HepG2 (cell line): ENCODE results near the gene OSR1. TPM values are rescaled to one million over a fixed set of nuclear protein-coding genes. Genes with fewer than 3 reads are reported as not detected.
A peak's percentile ranks its signal among the peaks of the same experiment; 100 is the strongest.

Experiments
- ARID4A ChIP-seq: sonication (generic); formaldehyde crosslinking; IDR thresholded peaks from 2 replicates; pipeline ENCODE4 v1.5.0; 2020; ENCODE audit warnings: mild to moderate bottlenecking, missing genetic modification reagents, borderline replicate concordance
- ARNT ChIP-seq: fragments of 450-650 bp; IDR thresholded peaks from 2 replicates; pipeline ENCODE4 v1.6.1; 2017
- IRF2 ChIP-seq: IDR thresholded peaks from 2 replicates; pipeline ENCODE4 v1.6.1; 2018; ENCODE audit warnings: missing genetic modification reagents, missing compliant biosample characterization
- KDM6A ChIP-seq: IDR thresholded peaks from 2 replicates; pipeline ENCODE4 v1.6.1; 2016; ENCODE audit warnings: low read depth
- MTF2 ChIP-seq: sonication (generic); formaldehyde crosslinking; IDR thresholded peaks from 2 replicates; pipeline ENCODE4 v1.5.0; 2020; ENCODE audit warnings: missing genetic modification reagents, borderline replicate concordance
- REPIN1 ChIP-seq: sonication (generic); formaldehyde crosslinking; IDR thresholded peaks from 2 replicates; pipeline ENCODE4 v1.8.0; 2022; ENCODE audit warnings: missing genetic modification reagents, low read depth, mild to moderate bottlenecking, borderline replicate concordance
- SIN3A ChIP-seq: IDR thresholded peaks from 2 replicates; pipeline ENCODE4 v1.6.1; 2011; ENCODE audit warnings: low read depth, mild to moderate bottlenecking, control low read depth, low read length, borderline replicate concordance
- SMYD3 ChIP-seq: sonication (generic); formaldehyde crosslinking; IDR thresholded peaks from 2 replicates; pipeline ENCODE4 v1.8.1; 2023; ENCODE audit warnings: mild to moderate bottlenecking, missing genetic modification reagents
- TBL1XR1 ChIP-seq: fragments of 150-350 bp; IDR thresholded peaks from 2 replicates; pipeline ENCODE4 v1.6.1; 2014; ENCODE audit warnings: borderline replicate concordance, low read length; ENCODE audit not compliant: partially characterized antibody
- TGIF2 ChIP-seq: IDR thresholded peaks from 2 replicates; pipeline ENCODE4 v1.6.1; 2016; ENCODE audit warnings: control low read depth, missing compliant biosample characterization
- ZNF138 ChIP-seq: sonication (generic); formaldehyde crosslinking; IDR thresholded peaks from 2 replicates; pipeline ENCODE4 v1.5.0; 2020; ENCODE audit warnings: mild to moderate bottlenecking, low read depth, missing genetic modification reagents
- ZNF207 ChIP-seq: fragments of 450-650 bp; IDR thresholded peaks from 2 replicates; pipeline ENCODE4 v1.6.1; 2016; ENCODE audit warnings: antibody characterized with exemption, borderline replicate concordance
- ZNF256 ChIP-seq: sonication (generic); formaldehyde crosslinking; conservative IDR thresholded peaks from 2 replicates; pipeline ENCODE4 v1.4.0; 2020; ENCODE audit warnings: missing genetic modification reagents
- ZNF501 ChIP-seq: sonication (generic); formaldehyde crosslinking; IDR thresholded peaks from 2 replicates; pipeline ENCODE4 v1.5.1; 2020; ENCODE audit warnings: mild to moderate bottlenecking, moderate library complexity, missing genetic modification reagents
- ZNF558 ChIP-seq: sonication (generic); formaldehyde crosslinking; IDR thresholded peaks from 2 replicates; pipeline ENCODE4 v1.9.0; 2022; ENCODE audit warnings: mild to moderate bottlenecking, missing genetic modification reagents, borderline replicate concordance
- ZNF773 ChIP-seq: sonication (generic); formaldehyde crosslinking; IDR thresholded peaks from 2 replicates; pipeline ENCODE4 v1.4.0; 2020; ENCODE audit warnings: missing genetic modification reagents, borderline replicate concordance
- ZNF879 ChIP-seq: sonication (generic); formaldehyde crosslinking; IDR thresholded peaks from 2 replicates; pipeline ENCODE4 v1.8.1; 2023; ENCODE audit warnings: missing genetic modification reagents
- polyA plus RNA-seq, 8 experiments: library from polyadenylated mRNA; depleted of rRNA in 3 of 8; stranded (reverse) in 7 of 8; unstranded in 1 of 8; fragments of >200 nt; fragmentation: Illumina TruSeq in 4 of 8; extraction: Trizol in 4 of 8; gene quantifications; 2 replicates each; pipeline versions ENCODE4 v1.2.1 to v1.2.3, GENCODE V29; 2011 to 2016; ENCODE audit warnings: low read depth in 4 of 8, missing spikeins in 1 of 8, mixed read lengths in 1 of 8; ENCODE audit not compliant: insufficient read depth in 1 of 8
- total RNA-seq, 5 experiments: library from RNA; depleted of rRNA; stranded (reverse); fragments of >200 nt; fragmentation: Illumina TruSeq; extraction: Trizol; gene quantifications; 2 replicates each; pipeline ENCODE4 v1.2.3, GENCODE V29; 2016; ENCODE audit warnings: low read depth in 1 of 5
- TF ChIP-seq, protein P1 (sequence below): sonication (generic); formaldehyde crosslinking; IDR thresholded peaks from 2 replicates; pipeline ENCODE4 v1.5.0; 2020; ENCODE audit warnings: mild to moderate bottlenecking, missing genetic modification reagents, borderline replicate concordance

Gene OSR1
- total and polyA plus RNA-seq, 2 of the 13 experiments (the other 11 are each of a cell fraction or from before 2014, with no cell fraction given): 0.63 to 1.1 TPM

DNA sequence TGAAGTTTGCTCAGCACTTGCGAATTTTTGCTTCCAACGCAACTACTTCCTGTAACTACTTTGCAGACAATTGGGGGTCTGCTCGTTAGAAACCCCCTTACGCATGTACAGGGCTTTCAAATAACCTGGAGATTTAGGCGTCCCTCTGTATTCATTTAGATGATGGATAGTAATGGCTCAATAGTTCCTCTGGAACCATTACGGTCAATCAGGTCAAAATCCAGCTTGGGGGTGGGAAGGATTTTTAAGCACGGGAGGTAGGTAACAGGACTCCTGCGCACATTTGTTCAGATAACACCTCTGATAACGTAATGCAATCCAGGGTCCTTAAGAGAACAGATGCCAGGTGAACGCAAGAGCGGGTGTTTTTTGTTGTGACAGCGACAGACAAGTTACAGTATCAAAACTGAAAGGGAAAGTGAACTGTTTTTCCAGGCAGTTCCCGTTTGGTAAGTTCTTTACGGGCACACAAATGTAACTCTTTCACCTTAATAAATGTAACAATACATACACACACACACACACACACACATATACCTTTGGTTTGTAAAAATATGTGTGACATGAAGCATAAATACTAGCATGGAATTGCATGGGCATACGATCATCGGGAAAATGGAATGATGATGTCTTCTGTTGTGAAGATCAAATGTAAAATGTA lies 3.8 kb upstream of the OSR1 start (continued):
- no peak; the same call in 1 of the 2 replicates for TF ChIP-seq SMYD3
- no peak for TF ChIP-seq ZNF558 (CRISPR knock-in tag)
- TF ChIP-seq ZNF879 (CRISPR knock-in tag): 0 out of 2 replicates have a peak, but pooled peaks have one; percentile 36
- TF ChIP-seq KDM6A (CRISPR knock-in tag): no peak
- TF ChIP-seq, protein P1, sequence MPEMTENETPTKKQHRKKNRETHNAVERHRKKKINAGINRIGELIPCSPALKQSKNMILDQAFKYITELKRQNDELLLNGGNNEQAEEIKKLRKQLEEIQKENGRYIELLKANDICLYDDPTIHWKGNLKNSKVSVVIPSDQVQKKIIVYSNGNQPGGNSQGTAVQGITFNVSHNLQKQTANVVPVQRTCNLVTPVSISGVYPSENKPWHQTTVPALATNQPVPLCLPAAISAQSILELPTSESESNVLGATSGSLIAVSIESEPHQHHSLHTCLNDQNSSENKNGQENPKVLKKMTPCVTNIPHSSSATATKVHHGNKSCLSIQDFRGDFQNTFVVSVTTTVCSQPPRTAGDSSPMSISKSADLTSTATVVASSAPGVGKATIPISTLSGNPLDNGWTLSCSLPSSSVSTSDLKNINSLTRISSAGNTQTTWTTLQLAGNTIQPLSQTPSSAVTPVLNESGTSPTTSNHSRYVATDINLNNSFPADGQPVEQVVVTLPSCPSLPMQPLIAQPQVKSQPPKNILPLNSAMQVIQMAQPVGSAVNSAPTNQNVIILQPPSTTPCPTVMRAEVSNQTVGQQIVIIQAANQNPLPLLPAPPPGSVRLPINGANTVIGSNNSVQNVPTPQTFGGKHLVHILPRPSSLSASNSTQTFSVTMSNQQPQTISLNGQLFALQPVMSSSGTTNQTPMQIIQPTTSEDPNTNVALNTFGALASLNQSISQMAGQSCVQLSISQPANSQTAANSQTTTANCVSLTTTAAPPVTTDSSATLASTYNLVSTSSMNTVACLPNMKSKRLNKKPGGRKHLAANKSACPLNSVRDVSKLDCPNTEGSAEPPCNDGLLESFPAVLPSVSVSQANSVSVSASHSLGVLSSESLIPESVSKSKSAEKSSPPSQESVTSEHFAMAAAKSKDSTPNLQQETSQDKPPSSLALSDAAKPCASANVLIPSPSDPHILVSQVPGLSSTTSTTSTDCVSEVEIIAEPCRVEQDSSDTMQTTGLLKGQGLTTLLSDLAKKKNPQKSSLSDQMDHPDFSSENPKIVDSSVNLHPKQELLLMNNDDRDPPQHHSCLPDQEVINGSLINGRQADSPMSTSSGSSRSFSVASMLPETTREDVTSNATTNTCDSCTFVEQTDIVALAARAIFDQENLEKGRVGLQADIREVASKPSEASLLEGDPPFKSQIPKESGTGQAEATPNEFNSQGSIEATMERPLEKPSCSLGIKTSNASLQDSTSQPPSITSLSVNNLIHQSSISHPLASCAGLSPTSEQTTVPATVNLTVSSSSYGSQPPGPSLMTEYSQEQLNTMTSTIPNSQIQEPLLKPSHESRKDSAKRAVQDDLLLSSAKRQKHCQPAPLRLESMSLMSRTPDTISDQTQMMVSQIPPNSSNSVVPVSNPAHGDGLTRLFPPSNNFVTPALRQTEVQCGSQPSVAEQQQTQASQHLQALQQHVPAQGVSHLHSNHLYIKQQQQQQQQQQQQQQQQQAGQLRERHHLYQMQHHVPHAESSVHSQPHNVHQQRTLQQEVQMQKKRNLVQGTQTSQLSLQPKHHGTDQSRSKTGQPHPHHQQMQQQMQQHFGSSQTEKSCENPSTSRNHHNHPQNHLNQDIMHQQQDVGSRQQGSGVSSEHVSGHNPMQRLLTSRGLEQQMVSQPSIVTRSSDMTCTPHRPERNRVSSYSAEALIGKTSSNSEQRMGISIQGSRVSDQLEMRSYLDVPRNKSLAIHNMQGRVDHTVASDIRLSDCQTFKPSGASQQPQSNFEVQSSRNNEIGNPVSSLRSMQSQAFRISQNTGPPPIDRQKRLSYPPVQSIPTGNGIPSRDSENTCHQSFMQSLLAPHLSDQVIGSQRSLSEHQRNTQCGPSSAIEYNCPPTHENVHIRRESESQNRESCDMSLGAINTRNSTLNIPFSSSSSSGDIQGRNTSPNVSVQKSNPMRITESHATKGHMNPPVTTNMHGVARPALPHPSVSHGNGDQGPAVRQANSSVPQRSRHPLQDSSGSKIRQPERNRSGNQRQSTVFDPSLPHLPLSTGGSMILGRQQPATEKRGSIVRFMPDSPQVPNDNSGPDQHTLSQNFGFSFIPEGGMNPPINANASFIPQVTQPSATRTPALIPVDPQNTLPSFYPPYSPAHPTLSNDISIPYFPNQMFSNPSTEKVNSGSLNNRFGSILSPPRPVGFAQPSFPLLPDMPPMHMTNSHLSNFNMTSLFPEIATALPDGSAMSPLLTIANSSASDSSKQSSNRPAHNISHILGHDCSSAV (CRISPR knock-in tag): no peak
- peak; percentile 30 for TF ChIP-seq TBL1XR1
- TF ChIP-seq ZNF207: no peak
- no peak for TF ChIP-seq ZNF773 (CRISPR knock-in tag)
- no peak for TF ChIP-seq ZNF501 (CRISPR knock-in tag)
- TF ChIP-seq ZNF138: no peak
- TF ChIP-seq REPIN1: no peak
- TF ChIP-seq ZNF256: no peak
- no peak for TF ChIP-seq ARNT
- peak; percentile 81; the same call in 1 of the 2 replicates for TF ChIP-seq IRF2
- TF ChIP-seq ARID4A: peak; percentile 29; the same call in 1 of the 2 replicates
- peak; percentile 30; the same call in 1 of the 2 replicates for TF ChIP-seq TGIF2
- peak; percentile 16; the same call in 1 of the 2 replicates for TF ChIP-seq MTF2
- no peak for TF ChIP-seq SIN3A
